RWPE2 (cell line): ENCODE data around the gene VIL1.

ENCODE experiments used
- ATAC-seq: fragments of 200-7000 bp; cut with Tn5 transposase; 3 replicates; pipeline ENCODE4 v1.9.1; 2021; ENCODE audit warnings: low read depth
- DNase-seq: peaks from one replicate; pipeline ENCODE4 v3.0.0-alpha.2; 2020; ENCODE audit warnings: low spot score
- H3K27ac ChIP-seq: fragments of 450-650 bp; 2 replicates; pipeline ENCODE4 v1.5.1; 2017; ENCODE audit warnings: mild to moderate bottlenecking; ENCODE audit not compliant: poor library complexity, severe bottlenecking
- H3K27me3 ChIP-seq: fragments of 250-450 bp; sonication (Bioruptor Pico); 2 replicates; pipeline ENCODE4 v1.5.1; 2021; ENCODE audit warnings: mild to moderate bottlenecking, moderate library complexity; ENCODE audit not compliant: insufficient read depth, poor library complexity, severe bottlenecking
- H3K36me3 ChIP-seq: fragments of 250-450 bp; sonication (Bioruptor Pico); 2 replicates; pipeline ENCODE4 v1.5.1; 2020; ENCODE audit warnings: low read depth, mild to moderate bottlenecking, moderate library complexity
- H3K4me1 ChIP-seq: fragments of 250-450 bp; sonication (Bioruptor Pico); 2 replicates; pipeline ENCODE4 v1.5.1; 2021; ENCODE audit warnings: mild to moderate bottlenecking, moderate library complexity; ENCODE audit not compliant: insufficient read depth, poor library complexity, severe bottlenecking
- H3K4me3 ChIP-seq: fragments of 250-450 bp; sonication (Bioruptor Pico); 2 replicates; pipeline ENCODE4 v1.5.1; 2021; ENCODE audit warnings: mild to moderate bottlenecking, moderate library complexity; ENCODE audit not compliant: severe bottlenecking
- H3K9me3 ChIP-seq: fragments of 250-450 bp; sonication (Bioruptor Pico); 2 replicates; pipeline ENCODE4 v1.5.1; 2021; ENCODE audit warnings: mild to moderate bottlenecking, moderate library complexity; ENCODE audit not compliant: severe bottlenecking
- TF ChIP-seq, protein P1 (sequence below): fragments of 450-650 bp; IDR thresholded peaks from one replicate; pipeline ENCODE4 v1.5.1; 2017; ENCODE audit warnings: mild to moderate bottlenecking, moderate library complexity; ENCODE audit not compliant: poor library complexity, severe bottlenecking

The VIL1 gene

DNA sequence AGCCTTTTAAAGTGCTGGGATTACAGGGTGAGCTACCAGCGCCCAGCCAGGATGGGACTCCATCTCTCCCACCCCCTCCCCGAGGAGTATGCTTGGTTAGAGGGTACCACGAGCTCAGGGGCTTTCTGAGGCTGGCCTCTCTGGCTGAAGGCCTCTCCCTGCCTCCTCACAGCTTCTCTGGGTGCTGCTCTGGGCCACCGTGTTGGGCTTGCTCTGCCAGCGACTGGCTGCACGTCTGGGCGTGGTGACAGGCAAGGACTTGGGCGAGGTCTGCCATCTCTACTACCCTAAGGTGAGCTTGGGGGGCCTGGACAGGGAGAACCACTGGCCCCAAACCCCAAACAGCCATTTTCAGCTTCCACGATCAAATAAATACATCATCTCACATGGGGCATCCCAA is 33.9 kb upstream of the VIL1 start:
- Histone ChIP-seq H3K27ac (no peak overlapping the region), H3K4me1 (peaks cover 14% of the 10 kb centered on the region), H3K4me3 (no peak overlapping the region), H3K9me3 (no peaks in the 10 kb centered on the region), H3K36me3 (no peaks in the 10 kb centered on the region), H3K27me3 (no peaks in the 10 kb centered on the region)
- no peak for DNase-seq
- ATAC-seq, result no peak
- TF ChIP-seq, protein P1, sequence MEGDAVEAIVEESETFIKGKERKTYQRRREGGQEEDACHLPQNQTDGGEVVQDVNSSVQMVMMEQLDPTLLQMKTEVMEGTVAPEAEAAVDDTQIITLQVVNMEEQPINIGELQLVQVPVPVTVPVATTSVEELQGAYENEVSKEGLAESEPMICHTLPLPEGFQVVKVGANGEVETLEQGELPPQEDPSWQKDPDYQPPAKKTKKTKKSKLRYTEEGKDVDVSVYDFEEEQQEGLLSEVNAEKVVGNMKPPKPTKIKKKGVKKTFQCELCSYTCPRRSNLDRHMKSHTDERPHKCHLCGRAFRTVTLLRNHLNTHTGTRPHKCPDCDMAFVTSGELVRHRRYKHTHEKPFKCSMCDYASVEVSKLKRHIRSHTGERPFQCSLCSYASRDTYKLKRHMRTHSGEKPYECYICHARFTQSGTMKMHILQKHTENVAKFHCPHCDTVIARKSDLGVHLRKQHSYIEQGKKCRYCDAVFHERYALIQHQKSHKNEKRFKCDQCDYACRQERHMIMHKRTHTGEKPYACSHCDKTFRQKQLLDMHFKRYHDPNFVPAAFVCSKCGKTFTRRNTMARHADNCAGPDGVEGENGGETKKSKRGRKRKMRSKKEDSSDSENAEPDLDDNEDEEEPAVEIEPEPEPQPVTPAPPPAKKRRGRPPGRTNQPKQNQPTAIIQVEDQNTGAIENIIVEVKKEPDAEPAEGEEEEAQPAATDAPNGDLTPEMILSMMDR, result no peak

DNA sequence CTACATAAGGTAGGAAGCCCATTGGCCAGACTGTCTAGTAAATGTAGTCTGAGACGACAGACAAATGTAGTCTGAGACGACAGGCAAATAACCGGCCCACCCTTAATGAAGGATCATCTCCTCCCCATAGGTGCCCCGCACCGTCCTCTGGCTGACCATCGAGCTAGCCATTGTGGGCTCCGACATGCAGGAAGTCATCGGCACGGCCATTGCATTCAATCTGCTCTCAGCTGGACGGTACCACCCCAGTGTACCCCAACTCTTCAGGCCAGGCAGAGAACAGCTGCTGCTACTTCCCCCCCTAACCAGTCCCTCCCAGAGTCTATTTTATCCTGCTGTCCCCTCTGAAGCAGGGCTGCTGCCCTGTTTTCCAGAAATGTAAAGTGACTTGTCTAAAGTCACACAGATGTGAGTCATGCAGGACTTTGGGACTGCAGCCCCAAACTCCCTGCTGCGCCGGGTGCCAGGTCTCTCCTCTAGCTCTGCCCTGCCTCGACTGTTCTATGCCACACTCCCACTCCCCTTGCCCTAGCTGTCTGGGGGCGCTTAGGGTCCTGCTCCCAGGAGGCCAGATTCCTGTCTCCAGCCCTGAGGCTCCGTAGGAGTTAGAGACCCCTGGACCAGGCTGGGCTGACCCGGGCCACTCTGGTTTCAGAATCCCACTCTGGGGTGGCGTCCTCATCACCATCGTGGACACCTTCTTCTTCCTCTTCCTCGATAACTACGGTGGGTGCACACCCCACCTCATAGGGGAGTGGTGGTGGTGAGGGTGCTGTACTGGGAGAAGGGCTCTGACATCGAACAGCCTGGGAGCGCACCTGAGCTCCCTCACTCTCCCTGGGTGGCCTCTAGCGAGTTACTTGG is 32.2 kb upstream of the VIL1 start:
- no peaks in the 10 kb centered on the region for H3K36me3 ChIP-seq
- TF ChIP-seq, protein P1, result no peak
- H3K27ac ChIP-seq, result no peak overlapping the region
- no peak overlapping the region for H3K4me3 ChIP-seq
- no peaks in the 10 kb centered on the region for H3K9me3 ChIP-seq
- peaks cover 14% of the 10 kb centered on the region for H3K4me1 ChIP-seq
- no peaks in the 10 kb centered on the region for H3K27me3 ChIP-seq
- ATAC-seq (no peak), DNase-seq (no peak)

DNA sequence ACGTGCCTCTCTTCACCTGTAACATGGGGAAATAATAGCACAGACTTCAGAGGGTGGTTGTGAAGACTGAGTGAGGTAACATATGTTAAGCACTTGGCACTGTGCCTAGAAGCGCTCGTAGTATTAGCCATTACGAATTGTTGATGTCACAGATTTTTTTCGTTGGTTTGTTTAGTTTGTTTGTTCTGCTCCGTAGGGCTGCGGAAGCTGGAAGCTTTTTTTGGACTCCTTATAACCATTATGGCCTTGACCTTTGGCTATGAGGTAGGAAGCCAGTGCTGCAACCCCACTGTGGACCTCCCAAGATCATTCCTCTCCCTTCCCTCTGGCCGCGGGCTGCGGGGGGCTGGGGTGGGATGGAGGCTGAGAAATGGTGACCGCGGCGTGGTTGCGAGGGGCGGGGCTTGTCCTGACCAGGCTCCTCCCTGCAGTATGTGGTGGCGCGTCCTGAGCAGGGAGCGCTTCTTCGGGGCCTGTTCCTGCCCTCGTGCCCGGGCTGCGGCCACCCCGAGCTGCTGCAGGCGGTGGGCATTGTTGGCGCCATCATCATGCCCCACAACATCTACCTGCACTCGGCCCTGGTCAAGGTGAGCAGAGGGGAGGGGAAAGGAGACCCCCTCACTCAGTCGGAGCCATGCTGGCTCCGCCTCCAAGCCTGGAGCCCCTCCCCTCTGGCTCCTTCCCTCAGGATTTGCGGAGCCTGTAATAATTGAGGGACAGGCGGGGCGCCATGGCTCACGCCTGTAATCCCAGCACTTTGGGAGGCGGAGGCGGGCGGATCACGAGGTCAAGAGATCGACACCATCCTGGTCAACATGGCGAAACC is 31.3 kb upstream of the VIL1 start:
- TF ChIP-seq, protein P1, result no peak
- Histone ChIP-seq H3K4me3 (no peak overlapping the region), H3K27ac (no peak overlapping the region)

DNA sequence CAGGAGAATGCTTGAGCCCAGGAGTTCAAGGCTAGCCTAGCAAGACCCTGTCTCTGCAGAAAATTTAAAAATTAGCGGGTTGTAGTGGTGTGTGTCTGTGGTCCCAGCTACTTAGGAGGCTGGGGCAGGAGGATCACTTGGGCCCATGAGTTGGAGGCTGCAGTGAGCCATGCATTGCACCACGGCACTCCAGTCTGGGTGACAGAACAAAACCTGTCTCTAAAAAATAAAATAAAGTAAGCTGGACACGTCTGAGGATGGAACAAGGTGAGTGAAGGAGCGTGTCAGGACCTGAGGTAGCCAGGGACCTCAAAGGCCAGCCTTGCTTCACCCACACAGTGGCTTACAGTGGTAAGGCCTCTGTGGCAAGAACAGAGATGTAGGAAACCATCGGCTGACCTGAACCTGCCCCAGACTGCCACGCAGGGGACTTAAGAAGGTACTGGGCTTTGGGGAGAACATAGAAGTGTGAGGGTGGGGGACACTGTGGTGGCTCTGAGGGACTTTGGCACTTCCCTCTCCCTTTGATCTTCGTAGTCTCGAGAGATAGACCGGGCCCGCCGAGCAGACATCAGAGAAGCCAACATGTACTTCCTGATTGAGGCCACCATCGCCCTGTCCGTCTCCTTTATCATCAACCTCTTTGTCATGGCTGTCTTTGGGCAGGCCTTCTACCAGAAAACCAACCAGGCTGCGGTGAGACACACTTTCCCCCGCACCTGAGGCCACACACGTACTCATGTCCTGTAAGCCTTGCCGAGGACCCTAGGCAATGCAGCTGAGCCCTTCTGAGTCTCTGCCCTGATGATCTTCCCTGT is 29.4 kb upstream of the VIL1 start:
- peaks cover 3% of the 10 kb centered on the region for H3K4me1 ChIP-seq
- no peaks in the 10 kb centered on the region for H3K36me3 ChIP-seq
- no peak overlapping the region for H3K27ac ChIP-seq
- no peaks in the 10 kb centered on the region for H3K27me3 ChIP-seq
- no peak for DNase-seq
- H3K9me3 ChIP-seq, result no peaks in the 10 kb centered on the region
- TF ChIP-seq, protein P1, result no peak
- ATAC-seq, result no peak
- no peak overlapping the region for H3K4me3 ChIP-seq

More for the DNA sequence above, 31.3 kb upstream of the VIL1 start:
- H3K4me1 ChIP-seq, result peaks cover 14% of the 10 kb centered on the region
- DNase-seq (no peak), ATAC-seq (peak; percentile 57)
- H3K36me3 ChIP-seq, result no peaks in the 10 kb centered on the region
- no peaks in the 10 kb centered on the region for H3K9me3 ChIP-seq
- no peaks in the 10 kb centered on the region for H3K27me3 ChIP-seq
